DMS114 treated with DMSO at 0.1 percent for 48 hours (cell line): ENCODE results near the gene DNASE1L2.
"Not testable (repeated sequence)": the region's sequence is repeated elsewhere in the genome, so short reads cannot be mapped to it uniquely, and the experiment has no call there.

Experiments used
- DNase-seq: peaks from one replicate; lab custom pipeline; 2025; ENCODE audit not compliant: unreplicated experiment; lab: John Stamatoyannopoulos, UW

The DNASE1L2 gene

DNA sequence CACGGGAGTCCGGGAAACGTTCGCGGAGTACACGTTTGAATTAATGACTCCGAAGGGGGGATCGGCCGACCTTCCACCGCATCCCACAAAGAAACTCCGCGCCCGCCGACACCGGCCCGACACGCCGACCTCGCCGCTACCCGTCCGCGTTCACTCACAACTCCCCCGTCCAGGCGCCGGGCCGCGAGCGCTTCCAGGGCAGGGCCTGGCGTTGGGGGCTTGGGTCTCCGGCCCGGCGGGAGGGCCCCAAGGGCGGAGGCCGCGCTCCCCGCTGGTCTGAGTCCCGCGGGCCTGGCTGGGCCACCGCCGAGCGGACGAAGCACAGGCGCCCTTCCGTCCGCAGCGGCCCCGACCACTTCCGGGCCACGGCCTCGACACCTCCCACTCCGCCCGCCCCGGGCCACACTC, 31.3 kb downstream of the DNASE1L2 start:
- not testable (repeated sequence) for DNase-seq

DNA sequence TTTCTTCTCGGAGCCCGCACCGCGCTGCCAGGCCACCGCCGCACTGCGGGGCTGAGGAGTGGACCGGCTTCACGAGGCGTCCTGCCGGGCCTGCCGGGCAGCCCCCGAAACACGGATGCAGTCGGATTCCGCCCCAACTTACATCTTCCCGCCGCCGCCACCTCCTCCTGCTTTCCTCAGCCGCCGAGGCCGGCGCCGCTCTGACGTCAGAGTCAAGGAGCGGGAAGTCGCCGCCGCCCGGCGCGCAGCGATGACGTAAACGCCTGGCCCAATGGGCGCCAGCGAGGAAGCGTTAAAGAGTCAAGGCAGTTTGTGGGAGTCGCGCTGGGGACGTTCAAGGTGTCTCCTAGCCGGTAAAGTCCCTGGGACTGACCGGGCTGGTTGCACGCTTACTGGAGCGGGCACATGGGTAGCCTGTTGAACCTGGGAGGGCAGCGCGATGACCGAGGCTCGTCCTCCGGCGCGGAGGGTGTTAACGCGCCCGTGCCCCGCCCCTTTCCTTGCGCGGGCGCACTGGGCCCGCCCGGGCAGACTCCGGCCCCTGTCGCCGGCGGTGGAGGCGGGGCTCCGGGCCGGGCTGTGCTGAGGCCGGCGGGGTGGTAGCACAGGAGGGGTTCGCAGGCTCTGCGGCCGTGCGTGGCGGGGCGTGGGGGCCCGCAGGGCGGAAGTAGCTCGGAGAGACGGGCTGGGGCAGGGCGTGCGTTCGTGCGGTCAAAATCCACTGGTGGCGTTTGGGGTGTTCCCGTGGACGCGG, 31.8 kb downstream of the DNASE1L2 start, which contains the start of gene RNPS1:
RNPS1 (minus strand) TSS at position 214 of the 754 bp plus-strand sequence. CDS start 3,483 bp downstream, outside the sequence.
- peak; percentile 67 for DNase-seq

DNA sequence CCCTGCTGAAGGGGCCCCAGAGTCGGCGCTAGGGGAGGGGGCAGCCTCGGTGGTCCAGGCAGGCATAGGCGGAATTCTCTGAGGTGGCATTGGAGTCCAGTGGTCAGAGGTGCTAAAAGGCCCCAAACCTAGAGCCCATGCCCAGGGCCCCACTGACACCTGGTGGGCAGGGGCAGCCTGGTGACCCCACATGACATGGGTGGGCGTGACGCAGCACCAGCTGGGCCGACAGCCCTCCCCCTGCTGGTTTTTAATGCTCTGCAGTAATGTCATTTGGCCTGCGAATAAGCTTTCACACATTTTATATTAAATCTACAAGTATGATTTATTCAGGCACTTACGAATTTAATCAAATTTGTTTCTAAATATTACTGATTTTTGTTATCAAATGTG, 33.8 kb downstream of the DNASE1L2 start:
- DNase-seq = no peak

DNA sequence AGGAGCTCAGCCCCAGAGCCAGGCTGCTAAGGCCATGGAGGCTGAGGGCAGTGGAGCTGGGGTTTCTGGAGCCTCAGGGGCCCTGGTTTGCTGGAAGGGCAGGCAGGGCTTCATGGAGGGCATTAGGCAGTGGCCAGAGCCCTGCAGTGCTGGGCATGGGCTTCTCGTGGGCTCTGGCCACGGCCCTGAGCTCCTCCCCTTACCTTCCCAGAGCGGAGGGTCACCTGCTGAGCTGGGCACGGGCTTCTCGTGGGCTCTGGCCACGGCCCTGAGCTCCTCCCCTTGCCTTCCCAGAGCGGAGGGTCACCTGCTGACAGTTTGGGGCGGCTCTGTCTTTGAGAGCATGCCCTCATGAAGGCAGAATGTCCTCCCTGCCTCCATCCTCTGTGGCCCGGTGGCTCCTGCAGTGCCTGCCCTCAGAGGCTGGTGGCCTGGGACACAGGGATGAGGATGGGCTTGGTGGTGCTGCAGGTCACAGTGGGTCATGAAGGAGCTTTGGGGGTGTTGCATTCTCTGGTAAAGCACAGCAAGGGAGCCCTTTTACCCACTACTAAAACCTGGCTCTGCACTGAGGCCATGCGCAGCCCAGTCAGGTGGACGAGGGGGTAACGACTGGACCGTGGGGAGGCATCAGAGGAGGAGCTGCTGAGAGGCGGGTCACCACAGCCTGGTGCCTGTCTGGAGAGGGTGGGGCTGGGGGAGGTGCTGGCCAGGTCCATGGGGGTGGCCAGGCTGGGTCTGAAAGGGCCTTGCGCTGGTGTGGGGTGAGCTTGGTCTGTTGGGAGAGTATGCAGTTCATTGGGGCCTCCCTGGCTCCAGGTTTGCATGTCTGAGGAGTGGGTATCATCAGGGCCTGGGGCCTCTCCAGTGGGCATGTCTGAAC, 34.6 kb downstream of the DNASE1L2 start:
- DNase-seq = no peak

DNA sequence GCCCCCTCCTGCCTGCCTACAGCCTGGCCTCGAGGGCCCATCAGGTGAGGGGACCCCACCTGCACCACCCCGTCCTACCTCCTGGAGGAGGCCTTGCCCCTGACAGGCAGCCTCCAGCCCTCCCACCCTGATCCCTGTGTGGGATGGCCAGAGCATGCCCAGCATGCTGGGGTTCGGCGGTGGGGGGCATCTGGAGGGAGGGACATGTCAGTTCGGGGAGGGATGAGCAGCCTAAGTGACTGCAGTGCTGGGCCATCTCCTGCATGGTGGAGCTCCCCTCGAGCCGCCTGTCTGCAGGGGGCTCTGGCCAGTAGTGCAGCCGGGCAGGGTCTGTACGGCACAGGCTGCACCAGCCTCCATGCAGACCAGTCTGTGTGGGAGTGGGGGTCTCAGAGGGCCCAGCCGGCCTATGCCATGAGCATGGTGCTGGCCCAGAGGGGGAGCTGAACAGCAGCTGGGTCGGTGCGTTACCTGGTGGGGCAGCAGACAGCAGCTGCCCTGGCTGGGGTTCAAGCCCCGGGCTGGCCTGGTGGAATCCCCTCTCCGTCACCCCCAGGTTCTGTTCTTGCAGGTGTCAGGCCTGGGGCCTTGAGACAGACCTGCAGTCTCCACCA, 35.7 kb downstream of the DNASE1L2 start:
- DNase-seq = no peak

DNA sequence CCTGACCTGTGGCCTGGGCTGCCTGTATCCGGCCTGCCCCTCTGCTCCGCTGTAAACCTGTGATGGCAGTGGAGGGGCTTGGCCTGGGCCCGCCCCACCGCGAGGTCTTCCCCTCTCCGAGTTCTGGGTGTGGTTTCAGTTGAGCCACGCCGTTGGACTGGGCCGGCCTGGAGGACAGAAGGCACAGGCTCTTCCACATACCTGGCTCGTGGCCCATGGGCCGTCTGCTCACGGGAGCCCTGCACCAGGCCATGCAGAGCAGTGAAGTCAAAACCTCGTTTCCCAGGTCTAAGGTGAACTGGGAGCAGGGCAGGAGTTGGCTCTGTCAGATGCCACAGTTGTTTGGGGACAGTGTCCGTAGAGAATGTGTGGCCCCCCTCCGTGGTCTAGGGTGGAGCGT, 37.2 kb downstream of the DNASE1L2 start:
- no peak for DNase-seq

DNA sequence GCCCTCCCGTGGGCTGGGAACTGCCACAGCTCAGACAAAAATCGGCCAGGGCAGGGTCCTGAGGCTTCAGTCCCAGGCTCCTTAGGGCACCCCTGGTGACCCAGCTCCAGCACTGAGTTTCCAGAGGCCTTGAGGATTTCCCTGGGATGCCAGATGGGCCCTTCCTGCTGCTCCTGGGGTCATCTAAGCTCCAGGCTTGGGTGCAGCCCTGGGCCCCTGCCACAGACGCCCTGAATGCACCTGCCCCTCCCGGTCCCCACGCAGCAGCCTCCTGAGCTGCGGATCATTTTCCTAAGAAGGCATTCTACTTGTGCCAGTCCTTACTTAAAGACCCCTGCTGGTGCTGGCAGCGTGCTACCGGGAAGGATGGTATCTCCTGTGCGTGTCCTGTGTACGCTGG, 37.7 kb downstream of the DNASE1L2 start:
- DNase-seq = no peak

DNA sequence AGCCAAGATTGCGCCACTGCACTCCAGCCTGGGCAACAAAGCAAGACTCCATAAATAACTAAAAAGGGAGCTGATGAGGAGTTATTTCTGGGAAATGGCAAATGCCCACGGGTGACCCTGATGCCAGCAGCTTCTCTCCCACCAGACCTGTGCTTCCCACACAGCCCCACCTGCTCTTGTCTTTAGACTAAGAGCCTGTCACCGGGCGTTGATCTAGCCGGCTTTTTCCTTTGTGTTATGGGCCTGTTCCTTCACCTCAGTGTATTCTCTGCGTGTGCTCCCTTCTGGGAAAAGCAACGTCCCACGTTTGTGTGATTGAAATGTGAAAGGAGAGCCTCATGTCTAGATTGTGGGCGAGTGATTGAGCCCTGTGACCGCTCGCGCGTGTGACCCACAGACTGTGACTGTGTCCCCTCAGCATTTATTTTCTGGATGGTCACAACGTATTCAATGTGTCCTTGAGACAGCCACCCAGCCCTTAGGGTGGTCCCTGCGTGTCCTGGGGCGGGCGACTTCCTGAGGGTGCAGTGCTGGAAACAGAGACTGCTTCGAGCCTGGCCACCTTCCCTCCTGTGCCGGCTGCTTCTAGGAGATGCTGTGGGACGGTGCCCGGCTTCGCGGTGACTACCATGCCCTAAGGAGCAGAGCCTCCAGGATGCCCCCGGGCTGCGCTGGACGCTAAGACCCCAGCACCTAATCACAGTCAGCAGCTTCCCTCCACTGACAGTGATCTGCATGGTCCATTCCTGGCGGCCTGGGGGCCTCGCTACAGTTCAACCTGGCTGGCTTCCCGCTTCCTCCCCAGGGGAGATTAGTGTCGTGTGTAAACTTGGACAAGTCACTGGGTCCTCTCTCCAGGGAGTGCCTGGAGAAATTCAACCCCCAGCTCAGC, 39.5 kb downstream of the DNASE1L2 start:
- no peak for DNase-seq

DNA sequence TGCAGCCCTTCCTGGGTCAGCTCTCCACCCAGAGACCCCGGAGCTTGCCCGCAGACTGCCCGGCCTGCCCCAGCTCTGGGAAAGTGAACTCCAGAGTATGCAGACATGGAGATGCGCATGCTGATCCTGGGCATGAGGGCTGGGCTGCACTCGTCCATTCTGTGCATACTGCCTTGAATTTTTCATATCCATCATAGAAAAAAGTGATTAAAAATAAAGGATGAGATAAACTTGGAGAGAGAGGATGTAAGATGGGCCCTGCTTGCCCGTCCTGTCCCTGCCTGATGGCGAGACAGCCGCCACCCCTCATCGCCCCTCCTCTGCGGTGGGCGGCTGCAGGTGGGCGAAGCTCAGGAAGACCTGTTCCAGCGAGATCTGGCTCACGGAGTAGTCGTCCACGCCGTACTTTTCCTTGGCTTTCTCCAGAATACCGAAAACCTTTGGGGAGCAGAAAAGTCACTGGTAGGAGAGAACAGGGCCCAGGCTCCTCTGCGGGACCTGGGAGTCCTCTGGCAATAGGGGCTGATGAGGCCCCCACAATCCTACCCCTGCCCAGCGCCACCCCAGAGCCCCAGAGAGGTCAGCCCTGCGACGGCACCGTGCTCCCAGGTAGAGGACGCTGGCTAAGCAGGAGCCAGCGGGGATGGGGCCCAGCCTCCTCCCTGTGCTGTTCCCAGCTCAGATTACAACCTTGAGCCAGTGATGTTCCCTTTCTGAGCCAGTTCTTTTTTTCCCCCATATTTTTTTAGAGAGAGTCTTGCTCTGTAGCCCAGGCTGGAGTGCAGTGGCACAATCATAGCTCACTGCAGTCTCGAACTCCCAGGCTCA, 40.3 kb downstream of the DNASE1L2 start:
- no peak for DNase-seq

DNA sequence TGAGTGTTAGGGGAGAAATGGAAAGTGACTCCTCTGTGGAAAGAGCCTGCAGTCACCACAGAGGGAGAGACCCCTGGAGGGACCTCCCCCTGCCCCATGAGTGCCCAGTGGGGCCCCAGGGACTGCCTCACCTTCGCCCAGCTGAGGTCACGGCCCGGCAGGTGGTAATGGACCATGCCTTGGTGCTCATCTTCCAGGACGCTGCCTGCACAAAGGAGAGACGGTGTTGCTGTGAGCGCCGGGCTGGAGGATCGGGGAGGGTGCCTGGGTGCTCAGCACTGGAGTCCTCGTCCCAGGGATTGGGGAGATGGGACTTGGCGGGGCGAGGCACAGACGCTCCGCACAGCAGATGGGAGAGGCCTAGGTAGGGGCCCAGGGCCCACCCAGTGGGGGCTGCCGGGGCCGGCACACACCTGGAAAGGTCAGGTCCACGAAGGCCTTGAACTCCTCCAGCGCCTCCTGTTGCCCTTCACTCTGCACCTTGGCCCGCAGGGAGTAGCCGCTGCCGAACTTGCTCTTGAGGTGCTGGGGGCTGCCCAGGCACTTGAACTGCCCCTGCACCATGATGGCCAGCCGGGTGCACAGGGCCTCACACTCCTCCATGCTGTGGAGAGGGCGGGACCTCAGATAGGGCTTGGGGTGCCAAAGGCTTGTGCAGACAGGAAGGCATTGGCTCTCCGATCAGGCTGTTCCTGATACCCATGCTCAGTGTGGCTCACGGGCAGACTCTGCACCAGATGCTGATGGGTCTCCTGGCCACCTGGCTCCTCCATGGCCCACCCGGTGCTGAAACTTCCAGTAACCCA, 41.4 kb downstream of the DNASE1L2 start:
- no peak for DNase-seq

DNA sequence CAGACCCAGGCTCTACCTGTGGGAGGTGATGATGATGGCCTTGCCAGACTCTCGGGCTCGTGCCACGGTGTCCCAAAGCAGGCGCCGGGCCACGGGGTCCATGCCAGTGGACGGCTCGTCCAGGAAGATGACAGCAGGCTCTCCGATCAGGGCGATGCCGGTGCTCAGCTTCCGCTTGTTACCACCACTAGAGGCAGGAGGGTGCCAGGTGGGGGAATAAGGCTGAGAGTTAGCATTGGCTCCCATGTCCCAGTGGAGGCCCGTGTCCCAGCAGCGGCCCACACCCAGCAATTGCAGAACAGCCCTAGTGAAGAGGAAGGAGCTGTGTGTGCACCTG, 42.0 kb downstream of the DNASE1L2 start:
- no peak for DNase-seq

DNA sequence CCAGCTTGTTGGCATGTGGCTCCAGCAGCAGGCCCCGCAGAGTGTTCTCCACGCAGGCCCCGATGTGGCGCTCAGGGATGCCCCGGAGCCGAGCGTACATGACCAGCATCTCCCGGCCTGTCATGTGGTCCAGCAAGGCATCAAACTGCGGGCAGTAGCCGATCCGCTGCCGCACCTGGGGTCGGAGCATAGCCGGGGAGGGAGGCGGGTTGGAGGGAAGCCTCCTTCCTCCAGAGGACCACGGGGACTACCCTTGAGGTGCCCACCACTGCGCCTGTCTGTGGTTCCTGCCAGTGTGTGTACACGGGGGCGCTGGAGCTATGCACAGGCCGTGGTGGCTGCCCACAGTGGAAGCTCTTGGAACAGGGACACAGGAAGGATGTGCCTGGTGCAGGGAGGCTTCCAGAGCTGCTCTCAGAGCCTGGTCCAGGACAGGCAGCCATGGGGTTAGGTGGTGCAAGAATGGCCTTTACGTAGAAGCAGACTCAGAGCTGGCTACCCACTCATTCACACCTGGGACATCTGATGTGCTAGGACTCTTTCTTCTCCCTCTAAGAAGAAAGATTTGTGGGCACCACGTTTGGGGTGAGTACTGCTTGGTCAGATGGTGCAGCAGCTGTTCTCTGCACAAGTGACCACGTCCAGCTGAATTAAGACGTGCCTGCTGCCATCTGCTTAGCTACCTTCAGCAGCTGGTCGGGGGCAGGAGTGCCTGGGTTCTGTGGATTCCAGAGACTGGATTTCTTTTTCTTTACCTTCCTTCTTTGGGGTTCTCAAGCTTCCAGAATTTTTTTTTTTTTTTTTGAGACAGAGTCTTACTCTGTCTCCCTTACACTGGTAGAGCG, 42.9 kb downstream of the DNASE1L2 start:
- no peak for DNase-seq

DNA sequence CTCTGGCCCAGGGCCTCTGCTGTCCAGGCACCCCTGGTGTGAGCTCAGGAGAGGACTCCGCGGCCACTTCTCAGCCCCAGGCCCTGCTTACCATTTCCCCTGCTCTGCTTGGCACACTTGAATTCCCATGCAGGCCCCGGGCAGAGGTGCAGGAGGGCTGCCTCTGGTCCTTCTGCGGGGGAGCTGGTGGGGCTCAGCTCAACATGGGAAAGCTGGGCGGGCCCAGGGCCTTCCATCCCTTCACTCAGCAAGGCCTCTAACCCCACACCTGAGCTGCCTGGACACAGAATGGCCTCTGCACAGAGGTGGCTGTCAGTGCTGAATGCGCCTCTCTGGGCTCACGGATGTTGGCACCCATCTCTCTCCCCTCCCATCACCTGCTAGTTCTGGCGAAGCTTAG, 44.2 kb downstream of the DNASE1L2 start:
- DNase-seq = no peak

DNA sequence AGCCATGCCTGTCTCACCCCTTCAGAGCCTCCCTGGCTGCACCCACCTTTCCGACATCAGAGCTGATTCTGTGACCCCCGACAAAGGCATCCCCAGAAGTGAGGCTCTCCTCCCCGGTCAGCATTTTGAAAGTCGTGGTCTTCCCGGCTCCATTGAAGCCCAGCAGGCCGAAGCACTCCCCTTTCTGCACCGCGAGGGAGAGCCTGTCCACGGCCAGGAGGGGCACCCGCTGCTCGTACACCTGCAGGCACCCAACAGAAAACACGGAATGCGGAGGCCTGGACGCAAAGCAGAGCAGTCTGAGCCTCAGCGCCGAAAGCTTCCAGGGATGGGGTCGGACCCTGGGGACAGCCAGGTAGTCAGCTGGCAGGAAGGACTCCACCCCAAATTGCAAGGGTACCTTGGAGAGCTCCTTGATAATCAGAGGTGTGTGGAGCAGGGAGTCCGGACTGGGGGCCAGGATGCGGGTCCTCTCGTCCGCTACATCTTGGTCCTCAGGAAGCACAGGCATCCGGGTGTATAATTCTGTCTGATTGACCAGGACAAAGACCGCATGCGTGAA, 44.8 kb downstream of the DNASE1L2 start:
- DNase-seq = no peak

DNA sequence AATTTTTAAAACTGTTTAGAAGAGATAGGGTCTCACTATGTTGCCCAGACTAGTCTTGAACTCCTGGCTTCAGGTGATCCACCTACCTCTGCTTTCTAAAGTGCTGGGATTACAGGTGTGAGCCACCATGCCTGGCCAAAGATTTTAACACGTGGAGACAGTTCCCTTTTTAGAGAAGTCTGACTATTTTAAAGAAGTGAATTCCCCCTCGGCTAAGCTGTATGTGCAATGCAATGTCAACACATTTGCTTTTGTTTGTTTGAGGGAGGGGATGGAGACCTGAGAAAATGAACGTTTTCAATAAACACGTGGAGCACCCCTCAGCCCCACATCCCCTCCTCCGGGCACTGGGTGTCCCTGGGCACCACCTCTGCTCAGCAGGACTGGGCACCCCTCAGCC, 46.0 kb downstream of the DNASE1L2 start:
- DNase-seq = no peak

DNA sequence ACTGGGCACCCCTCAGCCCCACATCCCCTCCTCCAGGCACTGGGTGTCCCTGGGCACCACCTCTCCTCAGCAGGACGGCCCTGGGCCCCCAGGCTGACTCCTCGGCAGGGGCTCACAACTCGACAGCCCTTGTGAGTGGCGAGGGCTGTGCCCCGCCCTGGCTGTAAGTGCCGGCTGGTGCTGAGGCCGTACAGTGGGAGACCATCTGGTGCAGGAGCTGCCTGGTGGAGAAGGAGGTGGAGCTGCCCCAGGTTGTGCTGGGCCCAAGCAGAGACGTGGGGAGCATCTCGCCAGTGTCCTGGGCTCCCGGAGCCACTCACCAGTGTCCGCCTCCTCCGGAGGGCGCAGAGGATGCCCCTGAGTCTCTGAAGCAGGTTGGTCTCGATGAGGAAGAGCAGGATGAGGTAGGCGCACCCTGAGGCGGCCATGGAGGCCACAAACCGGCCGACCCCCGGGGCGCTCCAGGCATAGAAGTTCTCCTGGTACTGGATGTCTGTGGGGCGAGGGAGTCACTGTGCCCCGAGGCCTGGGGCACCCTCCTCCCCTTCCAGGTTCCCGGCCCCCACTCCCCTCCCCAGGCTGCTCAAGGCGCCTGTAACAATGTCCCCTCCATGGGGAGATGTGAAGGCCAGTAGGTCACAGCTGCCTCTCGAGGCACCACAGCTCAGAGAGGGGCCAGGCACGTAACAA, 46.8 kb downstream of the DNASE1L2 start:
- DNase-seq = no peak

DNA sequence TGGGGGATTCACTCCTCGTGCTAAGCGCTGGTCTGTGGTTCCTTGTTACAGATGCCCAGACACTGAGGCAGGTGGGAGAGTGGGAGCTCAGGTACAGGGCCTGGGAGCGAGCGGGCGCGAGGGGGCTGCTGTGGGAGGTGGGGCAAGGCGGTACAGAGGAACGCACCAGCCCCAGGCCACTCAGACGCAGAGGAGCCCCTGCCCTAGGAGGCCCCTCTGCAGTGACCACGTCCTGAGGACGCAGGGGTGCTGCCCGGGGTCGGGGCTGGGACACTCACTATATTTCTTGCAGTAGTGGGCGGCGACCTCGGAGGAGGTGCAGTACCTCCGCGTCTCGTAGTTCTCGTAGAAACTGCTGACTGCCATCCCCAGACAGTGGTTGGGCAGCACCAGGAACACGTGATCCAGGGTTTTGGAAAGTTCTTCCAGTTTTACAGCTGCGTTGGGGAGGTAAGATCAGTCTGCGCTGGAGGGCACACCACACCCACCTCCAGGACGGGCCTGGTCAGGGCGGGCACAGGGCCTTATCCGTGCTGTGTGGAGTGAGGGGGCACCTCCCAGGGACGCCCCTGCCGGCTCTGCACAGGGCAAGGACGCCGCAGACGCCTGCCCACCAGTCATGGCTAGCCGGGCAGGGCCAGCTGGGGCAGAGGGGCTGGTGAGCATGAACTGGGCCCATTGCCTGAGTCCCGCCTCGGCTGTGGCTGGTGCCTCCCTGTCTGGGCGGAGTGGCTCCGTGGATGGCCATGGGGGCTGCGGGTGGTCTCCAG, 47.9 kb downstream of the DNASE1L2 start:
- DNase-seq = no peak
